Peyer's patch (tissue), 4 donors: ENCODE measurements around the gene SLC26A11. TPM values are rescaled to one million over a fixed set of nuclear protein-coding genes. Genes with fewer than 3 reads are reported as not detected.
"Not testable (repeated sequence)": the region's sequence is repeated elsewhere in the genome, so short reads cannot be mapped to it uniquely, and the experiment has no call there.

Source experiments
- DNase-seq, 3 donors: peaks; one replicate each; pipeline ENCODE4 v3.0.0-alpha.2; 2017 to 2019
- H3K27ac ChIP-seq, 4 donors: fragments of 200-600 bp; sonication (generic); one replicate each; pipeline ENCODE4 v1.5.1; 2016 to 2019
- H3K27me3 ChIP-seq, 2 donors: fragments of 200-600 bp; sonication (generic); one replicate each; pipeline ENCODE4 v1.5.1; 2019
- H3K36me3 ChIP-seq, 3 donors: fragments of 200-600 bp; sonication (generic); one replicate each; pipeline ENCODE4 v1.5.1; 2016 to 2019
- H3K4me1 ChIP-seq, 4 donors: fragments of 200-600 bp; sonication (generic); one replicate each; pipeline ENCODE4 v1.5.1; 2016 to 2019
- H3K4me3 ChIP-seq, 4 donors: fragments of 200-600 bp; sonication (generic); 1 replicate in 3 of 4; 2 replicates in 1 of 4; pipeline ENCODE4 v1.5.1; 2016 to 2019; ENCODE audit warnings: mild to moderate bottlenecking in 1 of 4
- H3K9me3 ChIP-seq, 4 donors: fragments of 200-600 bp; sonication (generic); one replicate each; pipeline ENCODE4 v1.5.1; 2016 to 2019; ENCODE audit warnings: mild to moderate bottlenecking in 1 of 4
- POLR2A ChIP-seq, 2 donors: fragments of 450-650 bp; IDR thresholded peaks; one replicate each; pipeline ENCODE4 v1.5.1; 2017; ENCODE audit warnings: antibody characterized with exemption in 2 of 2, mild to moderate bottlenecking in 2 of 2, moderate library complexity in 2 of 2
- total RNA-seq, 4 donors: library from RNA; depleted of rRNA; stranded (reverse); fragments of >200 nt; gene quantifications; one replicate each; pipeline ENCODE4 v1.1.0, GENCODE V29; 2016
- TF ChIP-seq, protein P1 (sequence below), 6 experiments: fragments of 450-650 bp in 4 of 6; fragments of 200-600 bp in 2 of 6; sonication (generic) in 1 of 6; IDR thresholded peaks; one replicate each; pipeline ENCODE4 v1.5.1; 2017 to 2019; ENCODE audit warnings: antibody characterized with exemption in 6 of 6, mild to moderate bottlenecking in 3 of 6, moderate library complexity in 1 of 6

The SLC26A11 gene
- total RNA-seq, 4 donors from 2014 or later, result 28.1 to 42.9 (median 33.1) TPM

DNA sequence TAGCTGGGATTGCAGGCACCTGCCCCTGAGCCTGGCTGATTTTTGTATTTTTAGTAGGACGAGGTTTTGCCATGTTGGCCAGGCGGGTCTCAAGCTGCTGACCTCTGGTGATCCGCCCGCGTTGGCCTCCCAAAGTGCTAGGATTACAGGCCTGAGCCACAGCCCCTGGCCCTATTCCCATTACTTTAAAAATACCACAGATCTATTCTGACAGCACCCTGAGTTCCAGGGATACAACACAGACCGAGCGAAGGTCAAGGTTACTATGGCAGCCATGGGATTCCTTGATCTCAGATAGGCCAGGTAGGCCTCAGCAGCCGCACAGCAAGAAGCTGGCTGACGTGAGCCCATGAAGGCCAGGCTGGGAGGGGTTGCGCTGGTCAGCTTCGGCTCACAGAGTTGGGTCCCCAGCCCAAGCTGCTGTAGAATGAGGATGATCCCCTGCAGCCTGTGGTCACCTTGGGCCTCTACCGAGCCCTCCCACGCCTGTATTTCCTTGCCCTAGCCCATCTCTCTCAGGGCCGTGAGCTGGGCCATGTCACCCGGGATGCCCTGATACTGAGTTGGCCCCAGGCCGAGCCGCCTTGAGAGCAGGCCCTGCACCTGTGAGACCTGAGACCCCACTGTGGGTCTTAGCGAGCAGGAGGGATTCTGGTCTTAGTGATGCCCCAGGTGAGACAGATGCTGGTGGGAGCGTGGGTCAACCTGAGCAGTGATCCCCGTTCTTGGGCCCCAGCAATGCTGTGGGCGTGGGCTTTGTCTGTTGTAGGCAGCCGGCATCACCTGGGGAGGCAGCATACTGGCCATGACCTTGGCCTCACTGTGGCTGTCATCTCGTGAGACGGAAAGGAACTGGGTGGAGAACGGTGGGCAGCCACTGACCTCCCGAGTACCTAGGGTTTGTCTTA, 23.6 kb downstream of the SLC26A11 start:
- peak in 1 of 3 donors; percentile 14 for DNase-seq
- H3K27ac ChIP-seq, result no peak overlapping the region
- H3K36me3 ChIP-seq, result peaks cover 0 to 41% (median 0%) of the 10 kb centered on the region in 3 donors
- H3K9me3 ChIP-seq, result no peaks in the 10 kb centered on the region
- no peaks in the 10 kb centered on the region for H3K4me1 ChIP-seq
- no peak for TF ChIP-seq POLR2A (IDR thresholded peaks at IDR 0.05)
- TF ChIP-seq, protein P1, sequence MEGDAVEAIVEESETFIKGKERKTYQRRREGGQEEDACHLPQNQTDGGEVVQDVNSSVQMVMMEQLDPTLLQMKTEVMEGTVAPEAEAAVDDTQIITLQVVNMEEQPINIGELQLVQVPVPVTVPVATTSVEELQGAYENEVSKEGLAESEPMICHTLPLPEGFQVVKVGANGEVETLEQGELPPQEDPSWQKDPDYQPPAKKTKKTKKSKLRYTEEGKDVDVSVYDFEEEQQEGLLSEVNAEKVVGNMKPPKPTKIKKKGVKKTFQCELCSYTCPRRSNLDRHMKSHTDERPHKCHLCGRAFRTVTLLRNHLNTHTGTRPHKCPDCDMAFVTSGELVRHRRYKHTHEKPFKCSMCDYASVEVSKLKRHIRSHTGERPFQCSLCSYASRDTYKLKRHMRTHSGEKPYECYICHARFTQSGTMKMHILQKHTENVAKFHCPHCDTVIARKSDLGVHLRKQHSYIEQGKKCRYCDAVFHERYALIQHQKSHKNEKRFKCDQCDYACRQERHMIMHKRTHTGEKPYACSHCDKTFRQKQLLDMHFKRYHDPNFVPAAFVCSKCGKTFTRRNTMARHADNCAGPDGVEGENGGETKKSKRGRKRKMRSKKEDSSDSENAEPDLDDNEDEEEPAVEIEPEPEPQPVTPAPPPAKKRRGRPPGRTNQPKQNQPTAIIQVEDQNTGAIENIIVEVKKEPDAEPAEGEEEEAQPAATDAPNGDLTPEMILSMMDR (IDR thresholded peaks at IDR 0.05), result no peak
- no peaks in the 10 kb centered on the region for H3K27me3 ChIP-seq
- H3K4me3 ChIP-seq, result no peak overlapping the region

DNA sequence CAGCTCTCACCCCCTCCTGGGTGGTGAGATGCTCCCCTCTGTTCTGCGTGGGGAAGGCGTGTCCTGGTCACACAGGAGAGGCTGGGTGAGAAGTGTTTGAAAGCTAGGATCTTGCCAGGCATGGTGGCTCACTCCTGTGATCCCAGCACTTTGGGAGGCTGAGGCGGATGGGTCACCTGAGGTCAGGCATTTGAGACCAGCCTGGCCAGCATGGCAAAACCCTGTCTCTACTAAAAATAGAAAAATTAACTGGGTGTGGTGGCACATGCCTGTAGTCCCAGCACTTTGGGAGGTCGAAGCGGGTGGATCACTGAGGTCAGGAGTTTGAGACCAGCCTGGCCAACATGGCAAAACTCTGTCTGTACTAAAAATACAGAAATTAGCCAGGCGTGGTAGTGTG, 24.2 kb downstream of the SLC26A11 start:
- H3K4me1 ChIP-seq, DNase-seq, H3K27me3 ChIP-seq, H3K9me3 ChIP-seq, H3K27ac ChIP-seq, H3K4me3 ChIP-seq: not testable (repeated sequence)
- H3K36me3 ChIP-seq, result peaks cover 0 to 41% (median 0%) of the 10 kb centered on the region in 3 donors

DNA sequence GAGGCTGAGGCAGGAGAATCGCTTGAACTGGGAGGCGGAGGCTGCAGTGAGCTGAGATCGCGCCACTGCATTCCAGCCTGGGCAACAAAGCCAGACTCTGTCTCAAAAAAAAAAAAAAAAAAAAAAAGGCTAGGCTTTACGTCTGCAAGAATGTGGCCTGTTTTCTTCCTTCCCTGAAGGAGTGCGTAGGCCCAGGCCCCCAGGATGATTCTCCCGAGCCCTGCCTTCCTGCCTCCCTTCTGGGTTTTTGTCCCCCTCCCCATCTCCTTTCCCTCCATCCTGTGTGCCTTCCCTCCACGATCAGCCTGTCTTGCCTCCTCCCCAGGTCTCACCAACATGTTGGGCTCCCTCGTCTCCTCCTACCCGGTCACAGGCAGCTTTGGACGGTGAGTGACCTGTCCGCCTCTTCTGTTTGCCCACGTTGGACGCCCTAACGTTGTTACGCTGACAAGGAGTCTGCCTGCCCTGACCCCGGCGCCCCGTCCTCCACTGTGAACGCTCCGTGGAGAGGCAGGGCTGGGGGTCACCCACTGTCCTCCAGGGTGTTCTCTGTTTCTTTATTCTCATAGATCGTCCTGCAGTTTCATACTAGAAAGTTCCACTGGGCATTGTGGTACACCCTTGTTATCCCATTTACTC, 24.8 kb downstream of the SLC26A11 start:
- H3K4me3 ChIP-seq, result no peak overlapping the region
- no peaks in the 10 kb centered on the region for H3K4me1 ChIP-seq
- peaks cover 0 to 44% (median 0%) of the 10 kb centered on the region in 3 donors for H3K36me3 ChIP-seq
- H3K27me3 ChIP-seq, result no peaks in the 10 kb centered on the region
- no peak overlapping the region for H3K27ac ChIP-seq
- TF ChIP-seq, protein P1 (IDR thresholded peaks at IDR 0.05), result no peak
- TF ChIP-seq POLR2A (IDR thresholded peaks at IDR 0.05), result no peak
- DNase-seq, result peak in 1 of 3 donors; percentile 38
- H3K9me3 ChIP-seq, result no peaks in the 10 kb centered on the region

DNA sequence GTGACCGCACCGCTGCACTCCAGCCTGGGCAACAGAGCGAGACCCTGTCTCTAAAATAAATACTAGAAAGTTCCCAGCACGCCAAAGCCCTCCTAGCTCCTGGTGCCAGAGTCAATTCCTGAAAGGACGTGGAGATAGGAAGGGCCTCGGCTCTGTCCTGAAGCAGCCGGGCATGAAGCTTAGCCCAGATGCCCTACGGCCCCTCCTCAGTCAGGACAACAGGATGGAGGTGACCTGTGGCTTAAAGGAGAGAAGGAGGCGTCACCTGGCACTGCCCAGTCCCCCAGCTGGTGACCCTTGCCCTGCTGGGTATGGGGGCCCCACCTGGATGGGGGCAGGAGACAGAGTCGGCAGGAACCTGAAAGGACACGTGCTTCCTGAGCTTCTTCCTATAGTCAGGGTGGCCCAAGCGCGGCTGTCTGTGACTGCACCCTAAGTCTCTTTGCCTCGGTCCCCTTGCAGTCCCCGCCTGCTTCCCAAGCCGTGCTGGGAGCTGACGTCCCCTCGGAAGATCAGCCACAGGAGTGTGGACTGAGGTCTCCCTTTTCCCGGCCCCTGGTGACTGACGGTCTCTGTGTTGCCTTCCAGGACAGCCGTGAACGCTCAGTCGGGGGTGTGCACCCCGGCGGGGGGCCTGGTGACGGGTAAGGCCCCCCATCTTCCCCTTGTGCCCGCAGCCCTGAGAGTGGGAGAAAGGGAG, 25.5 kb downstream of the SLC26A11 start:
- DNase-seq, result peak in 1 of 3 donors; percentile 18
- H3K27me3 ChIP-seq, result no peaks in the 10 kb centered on the region
- TF ChIP-seq, protein P1 (IDR thresholded peaks at IDR 0.05), result no peak
- TF ChIP-seq POLR2A (IDR thresholded peaks at IDR 0.05), result no peak
- H3K4me1 ChIP-seq, result no peaks in the 10 kb centered on the region
- no peaks in the 10 kb centered on the region for H3K9me3 ChIP-seq
- H3K36me3 ChIP-seq, result peaks cover 0 to 44% (median 0%) of the 10 kb centered on the region in 3 donors
- H3K27ac ChIP-seq, result no peak overlapping the region
- H3K4me3 ChIP-seq, result no peak overlapping the region

DNA sequence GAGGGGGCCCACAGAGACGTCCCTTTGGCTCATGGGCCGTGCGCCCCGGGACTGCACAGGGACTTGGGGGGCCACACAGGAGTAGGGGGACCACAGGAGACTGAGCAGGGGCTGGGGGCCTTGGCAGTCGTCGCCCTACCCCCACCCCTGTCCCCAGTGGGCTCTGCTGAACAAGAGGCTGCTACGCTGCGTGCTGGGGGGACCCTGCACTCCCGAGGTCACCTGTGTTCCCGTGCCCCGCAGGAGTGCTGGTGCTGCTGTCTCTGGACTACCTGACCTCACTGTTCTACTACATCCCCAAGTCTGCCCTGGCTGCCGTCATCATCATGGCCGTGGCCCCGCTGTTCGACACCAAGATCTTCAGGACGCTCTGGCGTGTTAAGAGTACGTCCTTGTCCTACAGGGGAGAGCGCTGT, 26.0 kb downstream of the SLC26A11 start:
- peaks cover 0 to 39% (median 0%) of the 10 kb centered on the region in 3 donors for H3K36me3 ChIP-seq
- DNase-seq, result peak in 1 of 3 donors; percentile 43

More for the DNA sequence above, 26.0 kb downstream of the SLC26A11 start:
- H3K4me3 ChIP-seq, result no peak overlapping the region
- no peaks in the 10 kb centered on the region for H3K9me3 ChIP-seq
- no peaks in the 10 kb centered on the region for H3K4me1 ChIP-seq
- H3K27me3 ChIP-seq, result no peaks in the 10 kb centered on the region
- H3K27ac ChIP-seq, result no peak overlapping the region
- TF ChIP-seq POLR2A (IDR thresholded peaks at IDR 0.05), result no peak
- TF ChIP-seq, protein P1 (IDR thresholded peaks at IDR 0.05), result no peak
